Parathyroid adenoma (tissue), 2 donors: Measurements from ENCODE around the gene SNCG.
"Not testable (repeated sequence)": the region's sequence is repeated elsewhere in the genome, so short reads cannot be mapped to it uniquely, and the experiment has no call there.

Experiments used
- H2AFZ ChIP-seq: fragments of 300-600 bp; sonication (generic); one replicate; pipeline ENCODE4 v1.7.0; 2017; ENCODE audit warnings: antibody characterized with exemption, mild to moderate bottlenecking
- H3K27ac ChIP-seq: fragments of 300-600 bp; sonication (generic); one replicate; pipeline ENCODE4 v1.7.0; 2017
- H3K27me3 ChIP-seq: fragments of 300-600 bp; sonication (generic); one replicate; pipeline ENCODE4 v1.7.0; 2017; ENCODE audit warnings: low read length; ENCODE audit not compliant: control insufficient read depth, insufficient read depth
- H3K36me3 ChIP-seq: fragments of 300-600 bp; sonication (generic); one replicate; pipeline ENCODE4 v1.7.0; 2017; ENCODE audit warnings: low read length; ENCODE audit not compliant: control insufficient read depth, insufficient read depth
- H3K4me1 ChIP-seq: fragments of 300-600 bp; sonication (generic); one replicate; pipeline ENCODE4 v1.7.0; 2017; ENCODE audit warnings: control low read depth
- H3K4me2 ChIP-seq: fragments of 300-600 bp; sonication (generic); one replicate; pipeline ENCODE4 v1.7.0; 2017; ENCODE audit warnings: low read length
- H3K4me3 ChIP-seq: fragments of 300-600 bp; sonication (generic); one replicate; pipeline ENCODE4 v1.7.0; 2017; ENCODE audit warnings: low read depth, low read length
- H3K79me2 ChIP-seq: fragments of 300-600 bp; sonication (generic); one replicate; pipeline ENCODE4 v1.7.0; 2017; ENCODE audit warnings: control low read depth
- H3K9ac ChIP-seq: fragments of 300-600 bp; sonication (generic); one replicate; pipeline ENCODE4 v1.7.0; 2017; ENCODE audit warnings: mild to moderate bottlenecking
- H3K9me3 ChIP-seq: fragments of 300-600 bp; sonication (generic); one replicate; pipeline ENCODE4 v1.7.0; 2017; ENCODE audit warnings: low read length; ENCODE audit not compliant: control insufficient read depth
- TF ChIP-seq, protein P1 (sequence below): fragments of 300-600 bp; sonication (generic); IDR thresholded peaks from one replicate; pipeline ENCODE4 v1.7.0; 2017; ENCODE audit warnings: antibody characterized with exemption, mild to moderate bottlenecking
- donor health status: primary hyperparathyroidism.

Gene SNCG

DNA sequence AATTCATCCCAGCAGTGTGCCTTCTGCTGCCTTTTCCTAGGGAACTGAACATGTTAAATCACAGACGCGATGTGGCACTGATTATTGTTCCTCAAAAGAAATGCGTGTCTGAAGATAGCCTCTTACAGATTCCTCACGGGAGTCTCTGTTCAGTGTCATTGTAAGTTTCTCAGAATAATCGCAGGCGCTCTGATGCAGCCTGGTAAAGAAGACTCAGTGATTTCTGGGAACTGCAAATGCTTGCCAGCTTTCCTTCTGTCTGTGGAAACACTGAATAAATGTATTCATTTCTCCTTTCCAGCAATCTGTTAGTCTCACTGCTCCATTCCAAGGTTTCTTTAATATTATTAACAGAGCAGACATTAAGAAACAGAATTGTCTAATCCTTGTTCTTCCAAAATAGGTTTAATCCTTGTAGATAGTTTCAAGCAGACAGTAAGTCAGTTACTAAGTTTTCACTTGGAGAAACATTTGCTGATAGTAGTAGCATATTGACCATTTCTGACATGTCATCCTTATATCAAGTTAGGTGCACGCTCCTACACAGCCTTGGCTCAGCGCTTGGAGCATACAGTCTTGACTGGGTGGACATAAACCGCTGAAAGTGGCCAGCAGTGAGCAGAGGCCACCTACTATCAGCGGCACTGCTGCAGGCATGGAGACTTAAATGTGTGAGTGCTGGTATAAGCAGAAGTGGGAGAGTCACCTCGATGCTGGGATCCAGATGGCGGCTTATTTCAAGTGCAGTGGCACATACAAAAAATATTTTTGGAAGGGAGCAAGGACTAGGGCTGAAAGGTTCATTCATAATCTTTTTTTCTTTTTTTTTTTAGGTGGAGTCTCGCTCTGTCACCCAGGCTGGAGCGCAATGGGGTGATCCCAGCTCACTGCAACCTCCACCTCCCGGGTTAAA, 28.7 kb upstream of the SNCG start:
- TF ChIP-seq, protein P1, sequence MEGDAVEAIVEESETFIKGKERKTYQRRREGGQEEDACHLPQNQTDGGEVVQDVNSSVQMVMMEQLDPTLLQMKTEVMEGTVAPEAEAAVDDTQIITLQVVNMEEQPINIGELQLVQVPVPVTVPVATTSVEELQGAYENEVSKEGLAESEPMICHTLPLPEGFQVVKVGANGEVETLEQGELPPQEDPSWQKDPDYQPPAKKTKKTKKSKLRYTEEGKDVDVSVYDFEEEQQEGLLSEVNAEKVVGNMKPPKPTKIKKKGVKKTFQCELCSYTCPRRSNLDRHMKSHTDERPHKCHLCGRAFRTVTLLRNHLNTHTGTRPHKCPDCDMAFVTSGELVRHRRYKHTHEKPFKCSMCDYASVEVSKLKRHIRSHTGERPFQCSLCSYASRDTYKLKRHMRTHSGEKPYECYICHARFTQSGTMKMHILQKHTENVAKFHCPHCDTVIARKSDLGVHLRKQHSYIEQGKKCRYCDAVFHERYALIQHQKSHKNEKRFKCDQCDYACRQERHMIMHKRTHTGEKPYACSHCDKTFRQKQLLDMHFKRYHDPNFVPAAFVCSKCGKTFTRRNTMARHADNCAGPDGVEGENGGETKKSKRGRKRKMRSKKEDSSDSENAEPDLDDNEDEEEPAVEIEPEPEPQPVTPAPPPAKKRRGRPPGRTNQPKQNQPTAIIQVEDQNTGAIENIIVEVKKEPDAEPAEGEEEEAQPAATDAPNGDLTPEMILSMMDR: no peak
- no peaks in the 10 kb centered on the region for H3K36me3 ChIP-seq
- no peaks in the 10 kb centered on the region for H3K27me3 ChIP-seq
- no peak overlapping the region for H3K4me2 ChIP-seq
- H3K9me3 ChIP-seq: no peaks in the 10 kb centered on the region
- H3K4me1 ChIP-seq: no peaks in the 10 kb centered on the region
- no peak overlapping the region for H3K9ac ChIP-seq
- H2AFZ ChIP-seq: no peak overlapping the region
- no peak overlapping the region for H3K4me3 ChIP-seq
- no peaks in the 10 kb centered on the region for H3K79me2 ChIP-seq
- H3K27ac ChIP-seq: no peak overlapping the region

- Histone ChIP-seq H3K27ac (no peak overlapping the region), H3K9ac (no peak overlapping the region), H3K4me1 (no peaks in the 10 kb centered on the region), H3K9me3 (no peaks in the 10 kb centered on the region), H3K4me2 (no peak overlapping the region), H3K4me3 (no peak overlapping the region), H3K36me3 (no peaks in the 10 kb centered on the region), H3K79me2 (no peaks in the 10 kb centered on the region), H2AFZ (no peak overlapping the region), H3K27me3 (no peaks in the 10 kb centered on the region)
- TF ChIP-seq, protein P1: no peak
Observed at GRCh38 chr10:86931872-86932271, 26.5 kb upstream of the SNCG start.

- H3K4me2 ChIP-seq: no peak overlapping the region
- H3K4me3 ChIP-seq: no peak overlapping the region
- no peaks in the 10 kb centered on the region for H3K9me3 ChIP-seq
- no peak overlapping the region for H3K9ac ChIP-seq
- no peaks in the 10 kb centered on the region for H3K79me2 ChIP-seq
- no peaks in the 10 kb centered on the region for H3K4me1 ChIP-seq
- H3K27ac ChIP-seq: no peak overlapping the region
- TF ChIP-seq, protein P1: no peak
- no peaks in the 10 kb centered on the region for H3K36me3 ChIP-seq
- H2AFZ ChIP-seq: no peak overlapping the region
- H3K27me3 ChIP-seq: no peaks in the 10 kb centered on the region
Observed at GRCh38 chr10:86932674-86933073, 25.7 kb upstream of the SNCG start.

- not testable (repeated sequence) for H3K4me1 ChIP-seq, H3K4me3 ChIP-seq, H3K4me2 ChIP-seq, H3K9me3 ChIP-seq, H3K9ac ChIP-seq, H3K27me3 ChIP-seq, H3K79me2 ChIP-seq, H3K27ac ChIP-seq, H2AFZ ChIP-seq, H3K36me3 ChIP-seq
Observed at GRCh38 chr10:86934162-86934711, 24.2 kb upstream of the SNCG start.

DNA sequence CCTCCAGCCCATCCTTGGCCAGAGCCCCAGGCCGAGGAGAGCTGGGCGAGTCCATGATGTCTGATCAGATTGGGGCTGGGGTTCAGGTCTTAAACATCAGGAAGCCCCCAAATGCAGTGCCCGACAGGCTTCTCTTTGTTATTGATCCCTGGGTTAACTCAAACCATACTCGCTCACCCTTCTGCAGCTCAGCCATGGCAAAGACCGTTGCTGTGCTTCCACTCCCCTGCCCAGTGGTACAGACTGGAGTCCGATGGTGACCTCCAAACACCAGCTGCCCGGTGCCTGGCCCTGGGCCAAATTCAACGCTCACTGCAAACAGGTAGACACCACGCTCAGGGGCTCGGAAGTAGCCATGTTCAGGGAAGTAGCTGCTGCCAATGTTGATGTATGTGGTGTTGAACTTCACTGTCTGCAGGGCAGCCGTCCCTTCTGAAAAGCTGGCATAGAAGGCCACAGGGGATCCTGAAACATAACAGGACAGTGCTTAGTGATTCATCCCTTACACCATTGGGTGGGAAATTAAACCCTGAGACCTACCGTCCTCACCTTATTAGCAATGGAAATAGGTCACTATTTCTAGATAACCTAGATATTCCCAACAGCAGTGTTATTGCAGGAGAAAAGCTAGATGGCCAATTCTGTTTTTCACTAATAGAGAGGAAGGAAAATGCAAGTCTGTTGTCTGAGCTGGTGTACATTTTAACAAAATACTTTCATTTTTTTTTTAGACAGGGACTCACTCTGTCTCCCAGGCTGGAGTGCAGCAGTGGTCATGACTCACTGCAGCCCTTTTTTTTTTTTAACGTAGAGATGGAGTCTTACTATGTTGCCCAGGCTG, 21.5 kb upstream of the SNCG start:
- Histone ChIP-seq H3K4me3 (no peak overlapping the region), H3K9ac (no peak overlapping the region), H3K36me3 (no peaks in the 10 kb centered on the region), H2AFZ (no peak overlapping the region), H3K79me2 (no peaks in the 10 kb centered on the region), H3K27me3 (no peaks in the 10 kb centered on the region), H3K27ac (no peak overlapping the region), H3K9me3 (no peaks in the 10 kb centered on the region), H3K4me2 (no peak overlapping the region), H3K4me1 (no peaks in the 10 kb centered on the region)
- TF ChIP-seq, protein P1: no peak
